HG02763 (cell line): ENCODE measurements around the gene PIAS2.
"Not testable (repeated sequence)": the region's sequence is repeated elsewhere in the genome, so short reads cannot be mapped to it uniquely, and the experiment has no call there.

Experiments used
- ATAC-seq: cut with Tn5 transposase; IDR thresholded peaks from one replicate; pipeline ENCODE4 v1.9.1; 2021; ENCODE audit warnings: mild to moderate bottlenecking, moderate library complexity; ENCODE audit not compliant: unreplicated experiment

The PIAS2 gene

DNA sequence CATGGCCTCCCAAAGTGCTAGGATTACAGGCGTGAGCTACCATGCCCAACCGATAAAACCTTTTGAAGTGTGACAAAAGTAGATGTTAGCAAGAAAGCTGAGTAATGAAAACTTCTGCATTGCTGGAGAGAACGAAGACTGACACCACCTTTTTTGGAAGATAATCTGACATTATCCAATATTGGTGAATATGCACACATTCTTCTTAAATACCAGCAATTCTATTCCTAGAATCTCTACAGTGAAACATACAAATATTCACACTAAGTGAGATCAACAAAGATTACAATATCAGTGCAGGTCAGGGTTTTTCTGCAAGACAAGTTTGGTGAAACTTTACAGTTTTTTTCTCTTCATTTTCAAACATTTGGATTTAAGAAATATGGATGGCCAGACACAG, 7.8 kb downstream of the PIAS2 start:
- no peak for ATAC-seq

DNA sequence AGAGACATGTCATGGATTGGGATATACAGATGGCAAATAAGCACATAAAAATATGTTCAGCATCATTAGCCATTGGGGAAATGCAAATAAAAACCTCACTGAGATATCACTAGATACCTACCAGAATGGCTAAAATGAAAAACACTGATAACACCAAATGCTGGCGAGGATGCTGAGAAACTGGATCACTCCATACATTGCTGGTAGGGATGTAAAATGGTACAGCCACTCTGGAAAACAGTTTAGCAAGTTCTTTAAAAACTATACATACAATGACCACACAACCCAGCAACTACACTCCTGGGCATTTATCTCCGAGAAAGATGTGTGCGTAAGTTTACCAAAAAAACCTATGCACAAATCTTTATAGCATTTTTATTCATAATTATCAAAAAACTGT, 13.9 kb downstream of the PIAS2 start:
- no peak for ATAC-seq

DNA sequence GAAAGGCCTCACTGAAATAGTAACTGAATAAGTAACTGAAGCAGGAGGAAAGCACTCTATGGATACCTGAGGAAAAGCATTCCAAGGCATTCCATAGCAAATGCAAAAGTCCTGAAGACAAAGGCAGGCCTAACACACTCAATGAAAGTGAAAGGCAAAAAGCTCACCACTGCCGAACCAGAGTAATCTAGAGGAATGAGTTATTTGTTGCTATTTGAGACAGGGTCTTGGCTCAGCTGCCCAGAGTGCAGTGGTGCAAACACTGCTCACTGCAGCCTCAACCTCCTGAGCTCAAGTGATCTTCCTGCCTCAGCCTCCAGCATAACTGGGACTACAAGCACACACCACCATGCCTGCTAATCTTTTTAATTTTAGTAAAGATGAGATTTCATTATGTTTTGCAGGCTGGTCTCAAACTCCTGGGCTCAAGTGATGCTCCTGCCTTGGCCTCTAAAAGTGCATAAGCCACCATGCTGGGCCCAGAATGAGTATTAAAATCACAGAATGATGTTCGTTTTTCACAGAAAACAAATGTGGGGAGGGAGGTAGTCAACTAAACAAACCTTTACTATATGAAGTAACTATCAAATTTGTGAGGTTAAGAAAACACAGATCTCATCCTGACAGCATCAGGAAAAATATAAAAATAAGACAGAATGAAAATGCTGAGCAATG, 17.9 kb downstream of the PIAS2 start:
- peak; percentile 51 for ATAC-seq

GRCh38 chr18:46894124-46894523, 23.2 kb downstream of the PIAS2 start:
- no peak for ATAC-seq

- no peak for ATAC-seq
Measured at GRCh38 chr18:46893360-46893759, 23.9 kb downstream of the PIAS2 start.

GRCh38 chr18:46892842-46893241, 24.5 kb downstream of the PIAS2 start:
- ATAC-seq = peak; percentile 48

DNA sequence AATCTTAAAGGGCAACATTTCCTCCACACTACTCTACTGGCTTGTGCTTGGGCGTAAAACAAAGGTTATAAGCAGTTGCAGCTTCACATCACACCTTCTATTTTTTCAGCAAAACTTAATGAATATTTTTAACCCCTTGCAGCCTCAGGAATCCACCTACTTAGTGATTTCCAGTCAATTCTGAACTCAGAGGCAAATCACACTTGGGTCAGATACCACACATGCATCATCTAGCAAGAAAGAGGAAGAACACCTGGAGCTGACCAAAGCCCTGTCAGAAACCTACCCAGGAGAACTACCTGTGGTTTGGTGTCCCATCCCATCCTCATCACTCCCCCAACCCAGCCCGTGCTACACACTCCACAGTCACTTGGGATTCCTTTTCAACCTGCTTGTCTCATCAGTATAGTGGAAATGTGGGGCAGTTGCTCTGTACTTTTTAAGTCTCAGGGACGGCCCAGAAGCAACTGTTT, 25.5 kb downstream of the PIAS2 start:
- peak; percentile 75 for ATAC-seq

DNA sequence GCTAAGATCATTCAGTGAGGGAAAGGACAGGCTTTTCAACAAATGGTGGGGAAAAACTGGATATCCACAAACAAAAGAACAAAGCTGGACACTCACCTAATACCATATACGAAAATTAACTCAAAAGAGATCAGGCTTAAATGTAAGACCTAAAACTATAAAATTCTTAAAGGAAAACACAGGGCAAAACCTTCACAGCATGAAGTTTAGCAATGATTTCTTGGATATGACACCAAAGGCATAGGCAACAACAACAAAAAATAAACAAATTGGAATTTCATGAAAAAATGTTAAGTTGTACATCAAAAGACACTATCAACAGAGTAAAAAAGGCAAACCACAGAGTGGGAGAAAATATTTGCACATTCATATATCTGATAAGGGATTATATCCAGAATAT, 28.3 kb downstream of the PIAS2 start:
- no peak for ATAC-seq

GRCh38 chr18:46886893-46887292, 30.4 kb downstream of the PIAS2 start:
- ATAC-seq = no peak

- ATAC-seq = no peak
Measured at GRCh38 chr18:46883180-46883579, 34.1 kb downstream of the PIAS2 start.

- no peak for ATAC-seq
Measured at GRCh38 chr18:46877329-46877987, 39.8 kb downstream of the PIAS2 start.

DNA sequence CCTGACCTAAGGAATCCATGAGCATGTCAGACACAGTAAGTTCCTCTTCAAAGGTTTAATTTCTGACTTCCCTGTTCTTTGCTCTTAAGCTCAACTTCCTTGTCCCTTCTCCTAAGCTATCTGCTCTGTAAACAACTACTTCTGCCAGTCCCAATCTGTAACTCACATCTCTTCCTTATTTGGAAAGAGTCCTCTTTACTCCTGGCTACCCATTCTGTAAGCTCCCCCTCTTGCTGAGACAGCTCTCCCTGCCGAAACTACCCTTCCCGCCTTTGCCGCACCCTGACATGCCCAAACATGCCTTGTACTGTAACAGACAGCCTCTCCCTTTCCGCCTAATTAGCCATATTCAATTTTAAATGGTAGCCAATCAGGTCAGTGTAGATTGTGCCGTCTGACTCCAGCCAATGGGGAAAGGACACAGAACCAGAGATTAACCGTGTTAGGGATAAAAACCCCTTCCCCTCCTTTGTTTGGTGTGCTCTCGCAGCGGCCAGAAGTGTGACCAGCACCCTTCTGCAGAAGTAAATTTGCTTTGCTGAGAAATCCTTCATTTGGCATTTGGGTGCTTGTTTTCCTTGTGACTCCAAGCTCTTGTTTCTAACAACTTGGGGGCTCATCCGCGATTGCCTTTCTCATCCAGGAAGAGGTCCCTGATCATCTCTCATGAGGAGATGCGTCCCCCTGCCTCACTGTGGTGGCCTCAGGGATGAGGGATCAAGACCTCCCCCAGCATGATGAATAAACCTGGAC, 49.0 kb downstream of the PIAS2 start:
- ATAC-seq = no peak

GRCh38 chr18:46867367-46868143, 49.8 kb downstream of the PIAS2 start:
- ATAC-seq = no peak

DNA sequence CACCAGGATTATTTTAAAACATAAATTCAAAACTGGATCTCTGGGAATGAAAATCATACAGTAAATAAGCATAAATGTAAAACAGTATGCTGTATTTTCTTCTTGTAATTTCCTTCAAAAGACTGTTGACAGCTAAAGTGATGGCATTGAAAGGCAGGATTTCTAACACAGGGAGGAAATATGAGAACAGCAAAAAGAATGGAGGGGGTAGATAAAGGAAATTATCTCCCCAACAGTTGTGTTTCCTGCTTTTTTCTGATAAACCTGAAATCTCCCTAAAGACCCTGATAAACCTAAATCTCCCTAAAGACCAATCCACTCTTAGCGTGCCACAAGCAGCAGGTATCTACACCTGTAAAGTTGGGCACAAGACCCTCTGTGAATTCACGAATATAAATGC, 50.8 kb downstream of the PIAS2 start:
- ATAC-seq = no peak

- not testable (repeated sequence) for ATAC-seq
Measured at GRCh38 chr18:46865245-46865644, 52.1 kb downstream of the PIAS2 start.

DNA sequence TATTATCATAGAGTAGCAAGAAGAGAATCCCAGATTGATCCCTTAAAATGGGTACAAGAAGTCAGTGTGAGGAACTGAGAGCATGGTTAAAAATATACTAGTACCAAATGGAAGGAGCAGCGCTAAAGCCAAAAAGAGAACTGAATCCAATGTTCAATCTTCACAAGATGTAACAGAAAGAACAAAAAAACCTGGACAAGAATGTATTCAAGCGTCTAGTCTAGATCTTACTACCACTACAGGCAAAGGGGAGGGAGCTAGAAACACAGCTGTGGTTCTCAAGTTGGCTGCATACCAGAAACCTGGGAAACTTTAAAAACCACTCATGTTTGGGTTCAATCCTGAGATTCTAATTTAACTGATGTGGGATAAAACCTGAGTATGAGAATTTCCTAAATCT, 57.5 kb downstream of the PIAS2 start:
- no peak for ATAC-seq

DNA sequence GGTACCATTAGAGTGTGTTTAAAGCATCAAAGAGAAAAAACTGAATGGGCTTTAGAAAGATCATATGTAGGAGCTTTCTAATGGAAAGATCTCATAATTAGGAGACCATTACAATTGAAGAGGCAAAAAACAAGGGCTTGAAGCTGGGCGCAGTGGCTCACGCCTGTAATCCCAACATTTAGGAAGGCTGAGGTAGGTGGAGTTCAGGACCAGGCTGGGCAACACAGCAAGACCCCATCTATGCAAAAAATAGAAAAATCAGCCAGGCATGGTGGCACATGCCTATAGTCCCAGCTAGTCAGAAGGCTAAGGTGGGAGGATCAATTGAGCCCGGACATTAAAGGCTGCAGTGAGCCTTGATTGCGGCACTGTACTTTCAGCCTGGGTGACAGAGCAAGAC, 59.0 kb downstream of the PIAS2 start:
- no peak for ATAC-seq

DNA sequence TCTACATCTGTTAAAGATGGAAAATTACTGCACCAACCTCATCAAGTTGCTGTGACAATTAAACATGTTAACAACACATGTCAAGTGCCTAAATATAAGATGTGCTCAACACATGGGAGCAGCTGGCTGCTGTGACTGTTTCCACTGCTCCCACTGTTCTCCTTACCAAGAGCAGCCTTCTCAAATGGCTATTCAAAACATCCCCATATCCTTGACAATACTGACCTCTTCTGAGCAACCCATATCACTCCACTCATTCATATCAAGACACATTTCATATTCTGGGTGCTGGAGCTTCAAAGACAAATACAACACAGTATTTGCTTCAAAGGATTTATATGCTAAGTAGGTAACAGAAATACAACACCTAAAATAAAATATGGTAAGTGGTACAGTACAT, 60.3 kb downstream of the PIAS2 start:
- no peak for ATAC-seq

GRCh38 chr18:46849007-46849406, 68.3 kb downstream of the PIAS2 start:
- no peak for ATAC-seq

- no peak for ATAC-seq
Measured at GRCh38 chr18:46843372-46843771, 73.9 kb downstream of the PIAS2 start.

GRCh38 chr18:46842583-46842982, 74.7 kb downstream of the PIAS2 start:
- ATAC-seq = no peak
